ENCODE measurements around the gene DICER1.

The DICER1 gene

DNA sequence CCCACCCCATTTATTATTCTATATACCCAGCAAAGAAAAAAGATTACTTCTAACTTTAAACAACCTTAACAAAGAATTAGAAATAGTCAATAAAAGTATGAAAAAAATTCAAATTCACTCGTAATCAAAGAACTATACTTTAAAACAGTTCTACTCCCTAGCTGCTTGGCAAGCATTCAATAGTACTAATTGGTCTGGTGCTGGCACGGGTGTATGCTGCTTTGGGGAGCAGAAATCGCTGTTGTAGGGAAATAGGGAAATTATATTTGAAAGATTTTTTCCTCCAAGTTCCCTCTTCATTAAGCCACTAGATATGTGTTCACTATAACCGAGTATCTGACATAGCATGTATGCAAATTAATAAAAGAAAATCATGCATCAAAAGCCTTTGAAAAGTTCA, 65.7 kb downstream of the DICER1 start:
- no peak for DNase-seq (ENCODE audit: low read depth in 3 of 3, low spot score in 1 of 3)

DNA sequence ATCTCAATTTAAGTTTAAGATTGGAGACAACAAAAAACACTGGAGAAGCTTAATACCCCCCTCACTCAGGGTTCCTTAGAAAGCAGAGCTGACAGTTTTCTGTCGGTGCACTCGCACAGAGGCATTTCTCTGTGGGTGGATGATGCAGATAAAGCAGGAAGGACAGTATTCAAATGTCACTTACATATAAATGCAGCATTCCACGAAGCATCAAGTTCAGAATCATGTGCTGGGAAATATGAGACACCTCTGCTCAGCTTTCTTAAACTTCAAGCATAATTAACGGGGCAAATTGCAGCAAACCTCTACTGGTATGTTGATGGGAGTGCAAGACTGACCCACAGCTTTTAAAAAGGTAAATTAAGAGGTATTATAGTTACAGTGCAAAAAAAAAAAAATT, 68.7 kb downstream of the DICER1 start:
- no peak for DNase-seq (ENCODE audit: low read depth in 3 of 3, low spot score in 1 of 3)

DNA sequence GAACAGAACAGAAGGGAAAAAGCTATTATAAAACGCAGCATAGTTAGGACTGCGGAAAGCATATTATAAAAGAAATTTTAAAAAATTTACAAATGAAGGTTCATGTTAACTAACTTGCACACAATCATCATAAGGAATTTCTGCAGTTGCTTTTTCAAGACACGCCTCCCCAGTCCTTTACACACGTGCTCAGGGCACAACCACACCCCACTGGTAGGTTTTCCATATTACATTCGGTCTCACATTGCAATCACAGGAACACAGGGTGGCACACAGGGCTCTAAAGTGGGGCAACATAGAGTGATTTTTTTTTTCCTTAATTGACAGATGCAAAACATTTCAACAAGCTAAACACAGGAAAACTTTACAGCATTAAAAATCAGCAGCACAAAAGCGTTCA, 69.7 kb downstream of the DICER1 start:
- no peak for DNase-seq (ENCODE audit: low read depth in 3 of 3, low spot score in 1 of 3)

DNA sequence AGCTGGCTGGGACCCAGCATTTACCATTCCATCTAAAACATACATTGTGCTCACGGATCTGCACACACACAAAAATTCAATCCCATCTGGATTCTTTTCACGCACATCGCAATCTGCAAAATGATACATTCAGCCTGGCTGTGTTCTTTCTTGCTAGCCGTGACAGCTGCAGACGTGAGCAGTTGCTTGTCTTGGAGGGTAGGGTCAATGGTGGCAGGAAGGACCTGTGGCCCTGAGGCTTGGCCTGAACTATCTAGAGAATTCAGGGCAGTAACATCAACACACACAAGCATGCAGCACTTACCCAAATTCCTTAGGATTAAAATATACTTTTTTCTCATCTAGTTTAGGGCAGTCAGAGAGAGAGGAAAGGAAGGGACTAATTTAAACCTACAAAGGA, 72.0 kb downstream of the DICER1 start:
- DNase-seq (ENCODE audit: low read depth in 3 of 3, low spot score in 1 of 3) = no peak

DNA sequence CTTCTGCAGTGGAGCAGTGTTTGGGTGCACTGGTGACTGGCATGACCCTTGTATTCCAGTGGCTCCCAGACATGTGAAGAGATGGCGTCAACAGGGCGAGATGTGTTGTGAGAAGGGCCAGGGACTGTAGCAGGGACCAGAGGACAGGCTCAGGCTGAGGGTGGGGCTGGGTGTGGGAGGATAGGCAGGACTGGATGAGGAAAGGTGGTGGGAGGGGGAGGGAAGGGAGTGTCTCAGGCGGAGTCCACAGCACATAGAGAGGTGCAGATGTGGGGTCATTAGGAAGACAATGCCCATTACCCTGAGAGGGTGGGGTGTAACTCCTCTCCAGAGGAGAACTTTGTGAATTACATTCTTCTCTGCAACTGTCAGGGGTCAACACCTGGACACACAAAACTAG, 78.5 kb downstream of the DICER1 start:
- no peak for DNase-seq (ENCODE audit: low read depth in 3 of 3, low spot score in 1 of 3)

DNA sequence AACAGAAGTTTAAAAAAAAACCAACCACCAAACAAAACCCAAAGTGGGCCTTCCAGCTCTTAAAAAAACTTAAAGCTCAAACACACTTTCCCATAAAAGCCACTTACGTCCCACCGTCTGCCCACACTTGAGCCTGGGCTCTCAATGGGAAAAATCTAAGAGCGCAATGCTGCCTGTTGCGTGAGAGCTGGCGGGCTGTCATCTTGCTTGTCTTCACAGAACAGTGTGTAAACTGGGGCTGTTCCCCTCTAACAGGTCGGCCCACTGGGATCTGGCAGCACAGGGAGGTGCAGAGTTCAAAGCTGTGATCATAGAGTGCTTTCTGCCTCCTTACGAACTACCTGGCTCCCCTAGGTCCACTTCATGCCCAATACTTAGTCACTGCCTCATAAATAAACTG, 80.0 kb downstream of the DICER1 start:
- DNase-seq (ENCODE audit: low read depth in 3 of 3, low spot score in 1 of 3) = no peak

DNA sequence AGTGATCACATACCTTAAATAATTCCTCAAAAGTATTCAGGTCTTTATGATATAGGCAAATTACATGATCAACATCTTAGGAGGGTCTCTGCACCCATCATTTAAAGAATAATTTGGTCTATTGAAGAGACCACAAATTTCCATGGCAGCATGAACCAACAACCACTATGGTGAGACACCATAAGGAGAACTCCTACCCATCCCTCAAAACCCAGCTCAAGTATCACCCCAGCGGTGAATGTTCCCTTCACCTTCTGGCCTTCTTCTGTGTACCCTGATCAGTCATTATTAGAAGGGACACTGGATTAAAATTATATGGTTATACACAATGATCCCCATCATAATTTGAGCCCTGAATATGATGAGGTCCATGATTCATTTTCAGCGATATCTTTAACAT, 81.5 kb downstream of the DICER1 start:
- no peak for DNase-seq (ENCODE audit: low read depth in 3 of 3, low spot score in 1 of 3)

DNA sequence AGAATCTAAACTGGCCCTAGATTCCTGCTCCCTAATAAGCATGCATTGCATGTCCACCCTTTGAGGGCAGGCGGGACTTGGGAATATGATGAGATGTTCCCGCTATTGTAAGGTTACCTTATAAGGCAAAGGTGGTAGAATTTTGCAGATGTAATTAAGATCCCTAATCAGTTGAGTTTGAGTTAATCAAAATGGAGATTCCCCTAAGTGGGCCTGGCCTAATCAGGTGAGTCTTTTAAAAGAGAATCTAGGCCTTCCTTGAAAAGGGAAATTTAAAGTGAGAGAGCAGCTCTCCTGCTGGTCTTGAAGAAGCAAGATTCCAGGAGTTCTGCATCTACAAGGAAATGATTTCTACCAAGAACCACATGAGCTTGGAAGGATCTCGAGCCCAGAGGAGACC, 83.4 kb downstream of the DICER1 start:
- no peak for DNase-seq (ENCODE audit: low read depth in 3 of 3, low spot score in 1 of 3)

DNA sequence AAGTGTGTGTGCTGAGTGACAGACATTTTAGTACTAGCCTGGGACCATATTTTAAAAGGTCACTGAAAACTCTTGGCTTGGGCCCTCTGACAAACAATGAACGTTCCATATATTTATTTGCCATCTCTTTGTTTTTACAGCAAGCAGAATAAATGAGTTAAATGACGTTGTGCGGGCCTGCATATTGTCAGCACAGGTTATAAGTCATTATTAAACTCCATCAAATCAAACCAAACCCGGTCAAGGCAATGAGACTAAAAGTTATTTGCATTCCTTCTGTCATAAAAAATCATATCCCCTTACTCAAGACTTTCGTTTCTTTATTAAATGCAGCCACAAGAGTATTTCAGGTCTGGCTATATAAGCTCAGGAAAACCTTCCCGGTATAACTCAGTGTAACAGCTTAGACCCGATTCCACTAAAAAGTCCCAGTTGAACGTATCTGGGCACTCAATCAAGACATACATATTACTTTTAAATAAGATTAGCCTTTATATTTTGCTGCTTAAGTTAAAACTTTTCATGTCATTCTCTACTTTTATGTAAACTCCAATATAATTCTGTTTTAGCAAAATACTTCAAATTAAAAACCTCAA, 84.9 kb downstream of the DICER1 start:
- no peak for DNase-seq (ENCODE audit: low read depth in 3 of 3, low spot score in 1 of 3)

DNA sequence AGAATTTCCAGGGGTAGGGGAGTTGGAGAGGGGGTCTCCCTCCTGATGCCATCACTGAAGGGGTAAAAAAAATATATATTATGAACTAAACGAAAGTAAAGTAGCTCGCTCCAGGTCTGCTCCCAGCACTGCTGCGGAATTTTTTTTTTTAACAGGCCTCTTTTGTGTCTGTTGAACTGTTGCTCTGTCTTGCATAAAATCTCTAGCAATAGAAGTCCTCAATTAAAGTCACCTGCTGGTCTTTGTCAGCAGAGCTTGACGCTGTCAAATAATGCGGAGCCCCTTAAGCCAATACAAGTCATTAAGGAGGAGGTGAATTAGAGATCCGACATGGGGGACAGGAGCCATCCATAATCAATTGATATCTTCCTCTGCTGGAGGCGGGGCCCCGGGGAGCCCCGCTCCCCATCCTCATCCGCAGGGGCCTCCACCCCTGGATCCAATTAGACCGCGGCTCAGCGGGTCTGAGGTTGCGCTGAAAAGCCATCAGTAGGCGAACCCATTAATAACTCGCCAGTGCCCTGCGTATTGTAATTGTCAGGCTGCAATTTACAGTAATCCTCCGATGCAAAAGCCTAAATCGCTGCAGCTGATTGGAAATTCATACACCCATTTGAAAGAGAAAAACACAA, 85.6 kb downstream of the DICER1 start:
- DNase-seq (ENCODE audit: low read depth in 3 of 3, low spot score in 1 of 3) = no peak

DNA sequence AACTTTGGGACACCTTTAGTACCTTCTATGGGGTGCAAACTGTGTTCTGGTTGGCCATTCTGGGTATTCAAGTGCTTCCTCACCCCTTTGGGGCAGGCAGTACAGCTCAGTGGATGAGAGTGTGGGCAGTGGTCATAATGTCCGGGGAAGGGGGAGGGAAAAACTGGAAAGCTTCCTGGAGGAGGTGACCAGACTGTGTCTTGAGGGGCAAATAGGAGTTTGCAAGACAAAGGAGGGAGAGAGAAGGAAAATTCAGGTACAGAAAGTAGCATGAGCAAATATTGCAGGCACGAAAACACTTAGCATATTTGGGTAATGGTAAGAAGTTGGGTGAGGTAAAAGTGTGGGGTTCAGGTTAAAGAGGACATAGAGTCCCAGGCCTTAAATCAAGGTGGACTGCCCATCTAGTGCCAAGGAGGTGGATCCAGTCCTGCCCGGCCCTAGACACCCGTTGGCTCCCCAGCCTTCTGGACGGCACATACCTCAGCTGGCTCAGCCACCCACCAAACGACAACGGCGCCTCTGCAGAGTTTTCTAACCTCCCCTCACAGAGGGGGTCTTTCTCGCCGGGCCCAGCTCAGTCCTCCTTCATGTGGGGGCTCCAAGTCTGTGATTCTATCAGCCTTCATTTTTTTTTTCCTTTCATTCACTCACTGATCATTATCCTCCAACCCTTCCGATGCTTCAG, 86.4 kb downstream of the DICER1 start:
- no peak for DNase-seq (ENCODE audit: low read depth in 3 of 3, low spot score in 1 of 3)

DNA sequence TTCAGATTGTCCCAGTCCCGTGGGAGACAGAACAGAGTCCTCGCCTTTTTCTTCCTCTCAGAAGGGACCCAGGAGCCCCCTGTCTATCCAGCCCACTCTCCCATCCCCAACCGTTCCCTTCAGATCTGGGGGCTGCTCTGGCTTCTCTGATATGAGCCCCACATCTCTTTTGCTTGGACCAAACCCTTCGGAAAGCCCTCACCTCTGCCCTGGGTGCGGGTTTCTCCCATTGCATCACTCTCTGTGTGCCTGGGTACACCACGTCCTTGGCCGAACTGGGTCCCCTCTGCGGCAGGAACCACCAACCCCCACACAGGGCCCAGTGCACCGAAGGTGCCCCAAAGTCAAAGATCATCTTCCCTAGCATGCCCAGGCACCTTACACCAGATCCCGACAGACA, 87.8 kb downstream of the DICER1 start:
- DNase-seq (ENCODE audit: low read depth in 3 of 3, low spot score in 1 of 3) = no peak

DNA sequence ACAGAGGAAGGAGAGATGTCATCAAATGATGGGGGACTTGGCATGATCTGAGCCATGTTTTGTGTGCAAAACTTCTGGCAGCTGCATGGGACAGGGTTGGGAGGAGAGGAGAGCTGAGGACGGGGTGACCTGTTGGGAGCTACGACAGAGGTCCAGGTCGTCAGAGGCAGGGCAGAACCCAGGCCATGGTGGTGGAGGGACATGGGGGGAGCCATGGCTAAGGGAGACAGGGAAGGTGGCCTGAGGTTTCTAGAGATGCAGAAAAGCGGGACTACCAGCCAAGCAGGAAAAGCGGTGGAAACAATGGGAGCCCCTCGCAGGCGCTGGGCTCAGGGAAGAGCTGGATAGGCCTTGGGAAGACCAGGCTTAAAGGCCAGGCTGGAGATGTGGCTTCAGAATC, 88.3 kb downstream of the DICER1 start:
- no peak for DNase-seq (ENCODE audit: low read depth in 3 of 3, low spot score in 1 of 3)

DNA sequence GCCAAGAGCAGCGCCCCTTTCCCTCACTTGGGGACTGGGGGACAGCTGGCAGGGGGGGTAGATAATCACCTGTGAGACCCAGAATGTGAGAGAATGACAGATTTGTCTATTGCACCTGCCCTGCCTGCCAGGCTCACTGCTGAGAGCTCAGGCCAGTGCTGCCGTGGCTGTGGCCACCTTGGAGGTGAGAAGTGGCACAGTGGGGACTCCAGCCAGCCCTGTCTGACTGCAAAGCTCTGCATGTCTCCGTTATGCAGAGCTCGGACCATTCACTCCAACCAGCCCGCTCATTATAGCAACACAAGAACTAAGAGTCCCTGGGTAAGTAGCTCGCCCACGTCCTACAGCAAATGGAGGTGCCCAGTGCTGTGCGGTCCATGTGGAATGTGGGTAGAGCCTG, 88.8 kb downstream of the DICER1 start:
- no peak for DNase-seq (ENCODE audit: low read depth in 3 of 3, low spot score in 1 of 3)

DNA sequence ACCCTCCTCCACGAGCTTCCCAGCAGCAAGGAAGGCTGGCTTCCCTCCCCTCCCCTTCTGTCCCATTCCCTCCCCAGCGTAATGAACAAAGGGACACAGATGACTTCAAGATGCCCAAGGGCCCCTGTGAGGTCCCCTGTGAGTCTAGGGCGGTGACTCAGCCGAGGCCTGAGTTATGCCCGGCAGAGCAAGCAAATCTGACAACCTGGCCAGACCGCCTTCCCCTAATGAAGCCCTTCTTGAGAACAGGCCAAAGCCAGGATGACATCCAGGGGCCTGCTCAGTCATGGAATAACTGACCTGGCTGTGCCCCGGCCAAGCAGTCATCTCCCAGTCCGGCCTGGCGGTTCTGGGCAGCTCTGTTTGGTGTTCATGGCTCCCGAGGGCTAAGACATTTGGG, 89.2 kb downstream of the DICER1 start:
- DNase-seq (ENCODE audit: low read depth in 3 of 3, low spot score in 1 of 3) = no peak

DNA sequence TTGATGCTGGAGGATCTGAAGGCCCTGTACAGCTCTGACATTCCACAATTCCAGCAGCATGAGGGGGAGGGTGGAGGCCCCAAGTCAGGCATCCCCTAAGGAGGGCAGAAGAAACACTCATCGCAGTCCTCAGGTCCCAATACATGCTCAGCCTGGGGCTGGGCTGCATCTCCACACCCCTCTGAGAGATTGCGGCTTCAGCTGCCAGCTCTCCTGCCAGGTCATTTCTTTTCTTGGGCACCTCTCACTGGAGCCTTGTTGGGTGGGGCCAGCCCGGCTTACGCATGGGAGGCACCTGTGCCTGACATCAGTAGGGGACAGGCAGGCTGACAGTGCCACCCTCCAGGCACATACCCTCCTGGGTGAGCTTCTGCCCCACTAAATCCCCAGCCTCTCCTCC, 89.8 kb downstream of the DICER1 start:
- no peak for DNase-seq (ENCODE audit: low read depth in 3 of 3, low spot score in 1 of 3)

DNA sequence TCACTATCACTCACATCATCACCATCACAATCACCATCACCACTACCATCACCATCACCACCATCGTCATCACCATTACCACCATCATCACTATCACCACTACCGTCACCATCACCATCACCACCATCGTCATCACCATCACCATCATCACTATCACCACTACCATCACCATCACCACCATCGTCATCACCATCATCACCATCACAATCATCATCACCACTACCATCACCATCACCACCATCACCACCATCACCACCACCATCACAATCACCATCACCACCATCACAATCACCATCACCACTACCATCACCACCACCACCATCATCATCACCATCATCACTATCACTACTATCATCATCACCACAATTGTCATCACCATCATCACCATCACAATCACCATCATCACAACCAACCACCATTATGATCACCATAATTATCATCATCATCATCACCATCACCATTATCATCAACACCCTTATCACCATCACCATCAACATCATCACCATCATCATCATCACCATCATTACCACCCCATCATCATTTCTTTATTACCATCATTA, 90.8 kb downstream of the DICER1 start:
- no peak for DNase-seq (ENCODE audit: low read depth in 3 of 3, low spot score in 1 of 3)

DNA sequence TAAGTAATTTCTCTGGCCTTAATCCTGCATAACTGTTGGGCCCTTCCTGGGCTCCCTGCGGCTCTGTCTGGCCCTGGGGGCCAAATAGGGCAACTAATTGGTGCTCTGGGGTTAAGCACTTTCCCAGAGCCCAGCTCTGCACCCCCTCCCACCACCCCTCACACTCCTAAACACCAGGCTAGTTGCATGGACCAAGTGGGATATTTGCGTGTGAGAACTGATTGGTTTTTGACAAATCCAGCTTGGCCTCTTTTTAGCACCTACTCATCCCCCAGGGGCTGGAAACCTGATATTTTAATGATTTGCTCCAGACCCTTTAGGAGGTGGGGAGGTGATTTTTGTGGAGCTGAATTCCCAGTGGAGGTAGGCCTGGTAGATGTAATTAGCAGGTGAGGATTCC, 91.9 kb downstream of the DICER1 start:
- no peak for DNase-seq (ENCODE audit: low read depth in 3 of 3, low spot score in 1 of 3)

DNA sequence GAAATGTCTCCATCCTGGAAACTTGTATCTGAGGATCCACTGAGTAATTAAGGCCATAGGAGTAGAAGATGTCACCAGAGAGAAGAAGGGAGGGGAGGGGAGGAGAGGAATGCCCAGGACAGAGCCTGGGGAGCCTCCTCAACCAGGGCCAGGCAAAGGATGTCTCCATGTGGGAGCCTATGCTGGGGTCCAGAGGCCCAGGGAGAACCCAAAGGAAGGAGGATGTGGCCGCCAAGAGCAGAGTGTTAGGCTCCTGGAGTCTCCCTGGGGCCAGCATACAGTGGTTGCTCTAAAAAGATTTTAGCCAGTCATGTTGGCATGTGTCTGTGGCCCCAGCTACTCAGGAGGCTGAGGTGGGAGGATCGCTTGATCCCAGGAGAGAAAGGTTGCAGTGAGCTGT, 92.6 kb downstream of the DICER1 start:
- no peak for DNase-seq (ENCODE audit: low read depth in 3 of 3, low spot score in 1 of 3)

DNA sequence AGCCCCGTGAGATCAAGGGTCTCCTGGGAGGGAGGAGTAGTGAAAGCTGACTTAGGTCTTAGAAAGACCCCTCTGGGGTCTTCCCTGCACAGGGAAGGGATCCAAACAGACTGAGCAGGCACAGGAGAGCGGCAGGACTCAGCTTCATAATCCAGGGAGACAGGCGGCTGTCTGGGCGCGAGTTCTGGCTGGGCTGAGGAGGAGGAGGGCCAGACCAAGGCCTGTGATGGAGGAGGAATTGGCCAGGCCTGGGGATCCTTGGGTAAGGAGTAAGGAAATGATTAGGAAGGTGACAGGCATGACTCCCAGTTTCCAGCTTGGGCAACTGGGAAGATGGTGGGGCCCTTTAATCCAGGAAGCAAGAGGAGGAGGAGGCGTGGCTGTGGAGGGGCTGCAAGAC, 93.1 kb downstream of the DICER1 start:
- DNase-seq (ENCODE audit: low read depth in 3 of 3, low spot score in 1 of 3) = no peak

DNA sequence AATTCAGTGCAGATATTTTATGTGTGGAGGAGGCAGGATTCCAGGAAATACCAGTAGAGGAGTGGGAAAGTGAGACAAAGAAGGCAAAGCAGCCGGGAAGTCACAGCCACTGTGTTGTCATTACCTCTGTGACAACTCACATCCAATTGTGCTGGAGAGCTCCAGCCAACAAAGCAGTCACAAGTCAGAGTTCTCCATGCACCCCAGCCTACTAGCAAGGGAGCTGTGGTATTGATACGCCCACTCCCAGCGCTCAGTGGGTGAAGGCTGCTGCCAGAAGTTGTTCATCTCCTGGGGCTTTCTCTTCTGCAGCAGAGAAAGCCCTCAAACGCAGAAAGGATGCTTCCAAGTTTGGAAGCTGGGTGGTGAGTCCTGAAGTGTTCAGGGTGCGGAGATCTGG, 93.9 kb downstream of the DICER1 start:
- DNase-seq (ENCODE audit: low read depth in 3 of 3, low spot score in 1 of 3) = no peak

DNA sequence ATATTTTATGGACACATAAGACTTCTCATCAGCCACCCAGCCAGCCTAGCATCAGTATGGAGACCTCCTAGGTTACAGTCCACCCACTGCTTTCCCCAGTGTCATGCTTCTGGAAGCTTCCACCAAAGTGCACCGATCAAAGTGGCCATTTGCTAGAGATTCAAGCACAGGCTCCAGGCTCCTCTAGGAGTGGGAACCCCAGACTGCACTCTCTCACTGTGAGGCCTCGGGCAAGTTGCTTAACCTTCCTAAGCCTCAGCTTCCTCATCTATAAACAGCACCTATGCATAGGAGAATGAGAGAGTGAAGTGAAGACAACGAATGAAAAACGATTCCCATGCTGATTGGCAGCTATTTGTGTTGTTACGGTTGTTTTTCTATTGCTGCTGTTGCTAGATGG, 94.4 kb downstream of the DICER1 start:
- DNase-seq (ENCODE audit: low read depth in 3 of 3, low spot score in 1 of 3) = no peak

DNA sequence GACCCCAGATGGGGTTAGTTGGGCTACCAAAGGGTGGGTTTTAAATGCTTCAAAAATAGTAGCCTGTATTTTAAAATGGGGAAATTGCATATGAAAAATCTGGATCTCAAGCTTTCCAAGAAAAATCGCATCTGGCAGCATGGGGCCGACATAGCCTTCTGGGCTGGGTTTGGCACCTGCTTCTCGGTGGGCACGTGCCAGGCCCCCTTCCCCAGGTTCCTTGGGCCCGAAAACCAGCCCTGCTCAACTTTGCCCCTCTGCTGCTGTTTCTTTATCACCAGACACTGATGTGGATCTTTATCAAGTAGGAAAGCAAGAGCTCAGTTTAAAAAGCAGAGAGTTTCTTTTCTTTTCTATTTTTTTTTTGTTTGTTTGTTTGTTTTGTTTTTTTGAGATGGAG, 95.1 kb downstream of the DICER1 start:
- no peak for DNase-seq (ENCODE audit: low read depth in 3 of 3, low spot score in 1 of 3)

Measured in stimulated activated CD4-positive, alpha-beta T cell treated with anti-CD3 and anti-CD28 coated beads, TNF-alpha, amount 100 ng/mL, for 1 hour (primary cell).